ENCODE measurements around the gene PCK1.

PCK1 gene

DNA sequence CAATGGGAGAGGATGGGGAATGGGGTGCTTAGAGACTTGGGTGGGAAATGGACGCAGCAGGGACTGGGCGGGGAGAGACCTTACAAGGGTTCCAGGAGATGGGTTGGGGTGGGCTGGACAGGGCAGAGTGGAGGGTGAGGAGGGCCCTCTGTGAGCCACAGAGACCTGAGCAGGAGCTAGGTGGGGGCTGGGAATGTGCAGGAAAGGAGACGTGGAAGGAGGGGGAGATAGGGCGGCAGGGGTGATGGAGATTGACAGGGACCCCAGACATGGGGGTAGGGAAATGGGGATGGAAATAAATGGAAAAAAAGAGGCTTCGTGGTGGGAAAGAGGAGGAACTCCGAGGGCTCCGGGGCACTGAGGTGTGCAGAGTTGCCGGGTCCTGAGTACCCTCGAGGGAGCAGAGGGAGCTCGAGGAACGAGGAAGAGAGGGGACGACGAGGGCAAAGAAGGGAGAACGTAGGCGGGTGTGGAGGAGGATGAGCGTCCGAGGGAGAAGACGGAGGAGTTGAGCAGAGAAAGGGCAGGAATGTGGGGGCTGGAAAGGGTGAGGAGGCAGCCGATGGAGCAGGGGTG lies 33.9 kb upstream of the PCK1 start:
- H3K36me3 ChIP-seq (ENCODE audit: control insufficient read depth, insufficient read depth, low read length): no peaks in the 10 kb centered on the region
- TF ChIP-seq, protein P1, sequence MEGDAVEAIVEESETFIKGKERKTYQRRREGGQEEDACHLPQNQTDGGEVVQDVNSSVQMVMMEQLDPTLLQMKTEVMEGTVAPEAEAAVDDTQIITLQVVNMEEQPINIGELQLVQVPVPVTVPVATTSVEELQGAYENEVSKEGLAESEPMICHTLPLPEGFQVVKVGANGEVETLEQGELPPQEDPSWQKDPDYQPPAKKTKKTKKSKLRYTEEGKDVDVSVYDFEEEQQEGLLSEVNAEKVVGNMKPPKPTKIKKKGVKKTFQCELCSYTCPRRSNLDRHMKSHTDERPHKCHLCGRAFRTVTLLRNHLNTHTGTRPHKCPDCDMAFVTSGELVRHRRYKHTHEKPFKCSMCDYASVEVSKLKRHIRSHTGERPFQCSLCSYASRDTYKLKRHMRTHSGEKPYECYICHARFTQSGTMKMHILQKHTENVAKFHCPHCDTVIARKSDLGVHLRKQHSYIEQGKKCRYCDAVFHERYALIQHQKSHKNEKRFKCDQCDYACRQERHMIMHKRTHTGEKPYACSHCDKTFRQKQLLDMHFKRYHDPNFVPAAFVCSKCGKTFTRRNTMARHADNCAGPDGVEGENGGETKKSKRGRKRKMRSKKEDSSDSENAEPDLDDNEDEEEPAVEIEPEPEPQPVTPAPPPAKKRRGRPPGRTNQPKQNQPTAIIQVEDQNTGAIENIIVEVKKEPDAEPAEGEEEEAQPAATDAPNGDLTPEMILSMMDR (IDR thresholded peaks at IDR 0.05; ENCODE audit: insufficient read depth, low read length, poor library complexity, severe bottlenecking): no peak
- DNase-seq (ENCODE audit: extremely low read depth, insufficient read length): no peak
- no peak overlapping the region for H3K4me3 ChIP-seq (replicated peaks; ENCODE audit: low read depth, low read length)
- H3K27me3 ChIP-seq (replicated peaks; ENCODE audit: control insufficient read depth, insufficient read depth, low read length): no peaks in the 10 kb centered on the region

DNA sequence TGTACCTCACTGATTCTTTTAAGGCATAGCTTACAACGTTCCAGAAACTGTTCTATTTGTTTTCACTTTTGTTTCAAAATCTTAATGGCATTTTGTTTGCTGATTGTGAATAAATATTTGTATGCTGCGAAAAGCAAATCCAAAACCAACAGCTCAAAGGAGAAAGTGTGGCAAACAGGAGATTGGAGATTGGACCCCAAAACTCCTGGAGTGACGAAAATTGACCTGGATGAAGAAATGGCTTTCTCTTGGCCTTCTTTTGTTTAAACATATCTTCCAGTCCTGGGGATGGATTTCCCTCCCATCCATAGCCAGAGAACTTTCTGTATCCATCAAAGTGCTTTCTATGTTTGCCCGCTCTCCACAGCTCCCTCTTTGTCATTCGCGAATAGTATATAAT lies 33.2 kb upstream of the PCK1 start:
- no peak for DNase-seq (ENCODE audit: extremely low read depth, insufficient read length)
- TF ChIP-seq, protein P1 (IDR thresholded peaks at IDR 0.05; ENCODE audit: insufficient read depth, low read length, poor library complexity, severe bottlenecking): no peak
- no peak overlapping the region for H3K4me3 ChIP-seq (replicated peaks; ENCODE audit: low read depth, low read length)
- H3K27me3 ChIP-seq (replicated peaks; ENCODE audit: control insufficient read depth, insufficient read depth, low read length): no peaks in the 10 kb centered on the region
- H3K36me3 ChIP-seq (ENCODE audit: control insufficient read depth, insufficient read depth, low read length): no peaks in the 10 kb centered on the region

DNA sequence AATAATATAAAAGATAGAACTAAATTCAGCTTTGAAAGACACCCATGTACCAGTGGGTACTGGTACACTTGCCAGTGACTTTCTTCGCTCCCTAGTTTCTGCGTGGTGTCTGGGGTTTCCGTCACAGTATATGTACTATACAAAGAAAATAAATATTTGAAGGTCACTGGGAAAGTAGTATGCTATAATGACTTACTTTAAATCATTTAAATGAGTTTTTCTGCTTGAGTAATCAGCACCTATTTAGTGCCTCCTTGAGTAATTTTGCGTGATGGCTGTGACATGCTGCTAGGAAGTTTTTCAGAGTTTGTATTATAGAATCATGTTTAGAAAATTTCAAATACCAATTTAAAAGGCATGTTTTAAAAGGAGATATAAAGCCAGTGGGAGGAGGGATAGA lies 32.8 kb upstream of the PCK1 start:
- H3K36me3 ChIP-seq (ENCODE audit: control insufficient read depth, insufficient read depth, low read length): no peaks in the 10 kb centered on the region
- TF ChIP-seq, protein P1 (IDR thresholded peaks at IDR 0.05; ENCODE audit: insufficient read depth, low read length, poor library complexity, severe bottlenecking): no peak
- H3K27me3 ChIP-seq (replicated peaks; ENCODE audit: control insufficient read depth, insufficient read depth, low read length): no peaks in the 10 kb centered on the region
- no peak for DNase-seq (ENCODE audit: extremely low read depth, insufficient read length)
- no peak overlapping the region for H3K4me3 ChIP-seq (replicated peaks; ENCODE audit: low read depth, low read length)

DNA sequence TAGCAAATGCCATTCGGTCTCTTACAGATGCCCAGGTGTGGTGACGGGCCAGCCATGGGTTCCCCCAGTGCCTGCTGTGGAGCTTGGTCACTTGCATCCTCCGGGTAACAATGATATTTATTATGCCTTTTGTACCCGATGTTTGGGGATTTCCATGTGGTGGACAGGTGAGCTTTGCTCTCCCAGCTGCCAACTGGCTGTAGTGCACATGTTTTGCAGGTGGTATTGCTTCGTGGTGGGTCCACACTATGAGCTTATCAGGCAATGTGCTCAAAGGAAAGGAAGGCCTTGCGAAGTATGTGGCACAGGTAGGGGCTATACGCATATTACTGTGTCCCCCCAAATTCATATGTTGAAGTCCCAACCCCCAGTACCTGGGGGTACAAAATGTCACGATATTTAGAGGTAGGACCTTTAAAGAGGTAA lies 31.7 kb upstream of the PCK1 start:
- Histone ChIP-seq H3K27me3 (replicated peaks; ENCODE audit: control insufficient read depth, insufficient read depth, low read length) (no peaks in the 10 kb centered on the region), H3K36me3 (ENCODE audit: control insufficient read depth, insufficient read depth, low read length) (no peaks in the 10 kb centered on the region), H3K4me3 (replicated peaks; ENCODE audit: low read depth, low read length) (no peak overlapping the region)
- TF ChIP-seq, protein P1 (IDR thresholded peaks at IDR 0.05; ENCODE audit: insufficient read depth, low read length, poor library complexity, severe bottlenecking): no peak
- no peak for DNase-seq (ENCODE audit: extremely low read depth, insufficient read length)

DNA sequence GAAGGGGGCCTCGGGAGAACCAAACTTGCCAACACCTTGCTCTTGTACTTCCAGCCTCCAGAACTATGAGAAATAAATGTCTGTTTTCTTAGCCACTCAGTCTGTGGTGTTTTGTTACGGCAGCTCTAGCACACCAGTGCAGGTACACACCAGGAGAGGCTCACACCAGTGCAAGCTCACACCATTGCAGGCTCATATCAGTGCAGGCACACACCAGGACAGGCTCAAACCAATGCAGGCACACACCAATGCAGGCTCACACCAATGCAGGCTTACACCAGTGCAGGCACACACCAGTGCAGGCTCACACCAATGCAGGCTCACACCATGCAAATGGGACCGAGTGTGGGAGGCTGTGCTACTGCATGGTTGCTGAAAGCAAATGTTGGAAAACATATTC lies 31.1 kb upstream of the PCK1 start:
- Histone ChIP-seq H3K27me3 (replicated peaks; ENCODE audit: control insufficient read depth, insufficient read depth, low read length) (no peaks in the 10 kb centered on the region), H3K36me3 (ENCODE audit: control insufficient read depth, insufficient read depth, low read length) (no peaks in the 10 kb centered on the region), H3K4me3 (replicated peaks; ENCODE audit: low read depth, low read length) (no peak overlapping the region)
- no peak for DNase-seq (ENCODE audit: extremely low read depth, insufficient read length)
- TF ChIP-seq, protein P1 (IDR thresholded peaks at IDR 0.05; ENCODE audit: insufficient read depth, low read length, poor library complexity, severe bottlenecking): no peak
